Measurements from ENCODE around the gene CLDN15. TPM values are rescaled to one million over a fixed set of nuclear protein-coding genes. Genes with fewer than 3 reads are reported as not detected.

CLDN15 gene
- total RNA-seq, 1 experiment from 2014 or later, result 14.7 TPM

GRCh38 chr7:101231644-101232043 is 6.0 kb downstream of the CLDN15 start:
- Histone ChIP-seq H3K9me3 (ENCODE audit: low read depth, low read length, poor library complexity, severe bottlenecking) (no peaks in the 10 kb centered on the region), H3K4me1 (ENCODE audit: insufficient read depth, low read length, poor library complexity, severe bottlenecking) (no peaks in the 10 kb centered on the region), H3K4me3 (ENCODE audit: low read depth, low read length, poor library complexity, severe bottlenecking) (no peak overlapping the region), H3K27me3 (replicated peaks; ENCODE audit: insufficient read depth, low read depth, low read length, poor library complexity) (no peaks in the 10 kb centered on the region), H3K36me3 (ENCODE audit: insufficient read depth, low read length, poor library complexity, severe bottlenecking) (no peaks in the 10 kb centered on the region), H3K27ac (ENCODE audit: low read depth, low read length, poor library complexity, severe bottlenecking) (no peak overlapping the region)
- BruUV-seq (replicated peaks), result no TSS peak
- intact Hi-C loops (cut with micrococcal nuclease; ENCODE audit: unreplicated experiment), result no loop called here
- no peak for TF ChIP-seq EZH2 (IDR thresholded peaks at IDR 0.05; ENCODE audit: borderline replicate concordance, low read depth, low read length, poor library complexity, severe bottlenecking)
- no peak for TF ChIP-seq CTCF (conservative IDR thresholded peaks at IDR 0.05; ENCODE audit: low read depth, low read length)
- CTCF ChIA-PET, result no interaction called here
- DNase-seq (ENCODE audit: low spot score), result no peak
- POLR2A ChIA-PET (ENCODE audit: low non-redundant PET), result no interaction called here

GRCh38 chr7:101226721-101227120 is 10.9 kb downstream of the CLDN15 start:
- ChIA-PET POLR2A (ENCODE audit: low non-redundant PET) (no interaction called here), CTCF (no interaction called here)
- no peaks in the 10 kb centered on the region for H3K9me3 ChIP-seq (ENCODE audit: low read depth, low read length, poor library complexity, severe bottlenecking)
- H3K27ac ChIP-seq (ENCODE audit: low read depth, low read length, poor library complexity, severe bottlenecking), result no peak overlapping the region
- H3K4me1 ChIP-seq (ENCODE audit: insufficient read depth, low read length, poor library complexity, severe bottlenecking), result no peaks in the 10 kb centered on the region
- no peaks in the 10 kb centered on the region for H3K27me3 ChIP-seq (replicated peaks; ENCODE audit: insufficient read depth, low read depth, low read length, poor library complexity)
- TF ChIP-seq CTCF (conservative IDR thresholded peaks at IDR 0.05; ENCODE audit: low read depth, low read length) (no peak), EZH2 (IDR thresholded peaks at IDR 0.05; ENCODE audit: borderline replicate concordance, low read depth, low read length, poor library complexity, severe bottlenecking) (no peak)
- no TSS peak for BruUV-seq (replicated peaks)
- H3K4me3 ChIP-seq (ENCODE audit: low read depth, low read length, poor library complexity, severe bottlenecking), result no peak overlapping the region
- intact Hi-C loops (cut with micrococcal nuclease; ENCODE audit: unreplicated experiment), result no loop called here
- H3K36me3 ChIP-seq (ENCODE audit: insufficient read depth, low read length, poor library complexity, severe bottlenecking), result peaks cover 8% of the 10 kb centered on the region
- DNase-seq (ENCODE audit: low spot score), result no peak

GRCh38 chr7:101225650-101226049 is 12.0 kb downstream of the CLDN15 start:
- ChIA-PET POLR2A (ENCODE audit: low non-redundant PET) (no interaction called here), CTCF (no interaction called here)
- H3K27me3 ChIP-seq (replicated peaks; ENCODE audit: insufficient read depth, low read depth, low read length, poor library complexity), result no peaks in the 10 kb centered on the region
- no peak overlapping the region for H3K27ac ChIP-seq (ENCODE audit: low read depth, low read length, poor library complexity, severe bottlenecking)
- H3K36me3 ChIP-seq (ENCODE audit: insufficient read depth, low read length, poor library complexity, severe bottlenecking), result peaks cover 8% of the 10 kb centered on the region
- intact Hi-C loops (cut with micrococcal nuclease; ENCODE audit: unreplicated experiment), result no loop called here
- BruUV-seq (replicated peaks), result no TSS peak
- TF ChIP-seq EZH2 (IDR thresholded peaks at IDR 0.05; ENCODE audit: borderline replicate concordance, low read depth, low read length, poor library complexity, severe bottlenecking), result no peak
- TF ChIP-seq CTCF (conservative IDR thresholded peaks at IDR 0.05; ENCODE audit: low read depth, low read length), result no peak
- DNase-seq (ENCODE audit: low spot score), result no peak
- H3K4me3 ChIP-seq (ENCODE audit: low read depth, low read length, poor library complexity, severe bottlenecking), result no peak overlapping the region
- no peaks in the 10 kb centered on the region for H3K9me3 ChIP-seq (ENCODE audit: low read depth, low read length, poor library complexity, severe bottlenecking)
- H3K4me1 ChIP-seq (ENCODE audit: insufficient read depth, low read length, poor library complexity, severe bottlenecking), result no peaks in the 10 kb centered on the region

All from A673 (cell line).